Hepatocyte (in vitro differentiated cells): ENCODE results near the gene CH25H.

Experiments used
- EZH2 ChIP-seq: fragments of 200-600 bp; sonication (generic); IDR thresholded peaks from 2 replicates; pipeline ENCODE4 v1.6.1; 2016; ENCODE audit warnings: antibody characterized with exemption, mild to moderate bottlenecking, borderline replicate concordance
- EZH2phosphoT487 ChIP-seq: fragments of 200-600 bp; sonication (generic); IDR thresholded peaks from one replicate; pipeline ENCODE4 v1.6.1; 2018; ENCODE audit warnings: antibody characterized with exemption, mild to moderate bottlenecking, low read depth, moderate library complexity; ENCODE audit not compliant: unreplicated experiment, severe bottlenecking
- TF ChIP-seq, protein P1 (sequence below): fragments of 200-600 bp; sonication (generic); IDR thresholded peaks from 2 replicates; pipeline ENCODE4 v1.5.1; 2016; ENCODE audit warnings: antibody characterized with exemption, mild to moderate bottlenecking; ENCODE audit not compliant: poor library complexity

DNA sequence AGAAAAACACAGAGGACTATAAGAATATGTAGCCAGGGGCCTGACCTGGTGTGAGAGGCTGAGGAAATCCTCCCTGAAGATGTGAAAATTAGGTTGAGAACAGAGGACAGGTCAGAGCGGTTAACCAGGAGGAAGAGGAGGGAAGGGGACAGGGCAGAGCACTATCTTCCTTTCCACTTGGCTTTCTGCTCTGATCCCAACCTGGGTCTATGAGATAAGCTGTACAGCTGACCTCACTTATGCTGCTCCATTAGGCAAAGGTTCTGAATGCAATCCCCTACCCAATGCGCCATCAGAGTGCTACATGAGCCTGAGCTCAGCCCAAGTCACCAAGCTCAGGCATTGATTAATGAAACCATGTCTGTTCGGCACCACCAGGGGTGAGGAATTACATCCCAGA is 33.9 kb upstream of the CH25H start:
- TF ChIP-seq, protein P1, sequence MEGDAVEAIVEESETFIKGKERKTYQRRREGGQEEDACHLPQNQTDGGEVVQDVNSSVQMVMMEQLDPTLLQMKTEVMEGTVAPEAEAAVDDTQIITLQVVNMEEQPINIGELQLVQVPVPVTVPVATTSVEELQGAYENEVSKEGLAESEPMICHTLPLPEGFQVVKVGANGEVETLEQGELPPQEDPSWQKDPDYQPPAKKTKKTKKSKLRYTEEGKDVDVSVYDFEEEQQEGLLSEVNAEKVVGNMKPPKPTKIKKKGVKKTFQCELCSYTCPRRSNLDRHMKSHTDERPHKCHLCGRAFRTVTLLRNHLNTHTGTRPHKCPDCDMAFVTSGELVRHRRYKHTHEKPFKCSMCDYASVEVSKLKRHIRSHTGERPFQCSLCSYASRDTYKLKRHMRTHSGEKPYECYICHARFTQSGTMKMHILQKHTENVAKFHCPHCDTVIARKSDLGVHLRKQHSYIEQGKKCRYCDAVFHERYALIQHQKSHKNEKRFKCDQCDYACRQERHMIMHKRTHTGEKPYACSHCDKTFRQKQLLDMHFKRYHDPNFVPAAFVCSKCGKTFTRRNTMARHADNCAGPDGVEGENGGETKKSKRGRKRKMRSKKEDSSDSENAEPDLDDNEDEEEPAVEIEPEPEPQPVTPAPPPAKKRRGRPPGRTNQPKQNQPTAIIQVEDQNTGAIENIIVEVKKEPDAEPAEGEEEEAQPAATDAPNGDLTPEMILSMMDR = no peak
- no peak for TF ChIP-seq EZH2
- no peak for TF ChIP-seq EZH2phosphoT487
